Measurements from ENCODE around the gene PDE8A. TPM values are rescaled to one million over a fixed set of nuclear protein-coding genes. Genes with fewer than 3 reads are reported as not detected.
A peak's percentile ranks its signal among the peaks of the same experiment; 100 is the strongest.

PDE8A gene
- total RNA-seq, 1 donor, result 26.2 TPM

GRCh38 chr15:84950570-84951111 is 31.0 kb upstream of the PDE8A start:
- no peak for DNase-seq (ENCODE audit: low read depth)
- TF ChIP-seq, protein P1, sequence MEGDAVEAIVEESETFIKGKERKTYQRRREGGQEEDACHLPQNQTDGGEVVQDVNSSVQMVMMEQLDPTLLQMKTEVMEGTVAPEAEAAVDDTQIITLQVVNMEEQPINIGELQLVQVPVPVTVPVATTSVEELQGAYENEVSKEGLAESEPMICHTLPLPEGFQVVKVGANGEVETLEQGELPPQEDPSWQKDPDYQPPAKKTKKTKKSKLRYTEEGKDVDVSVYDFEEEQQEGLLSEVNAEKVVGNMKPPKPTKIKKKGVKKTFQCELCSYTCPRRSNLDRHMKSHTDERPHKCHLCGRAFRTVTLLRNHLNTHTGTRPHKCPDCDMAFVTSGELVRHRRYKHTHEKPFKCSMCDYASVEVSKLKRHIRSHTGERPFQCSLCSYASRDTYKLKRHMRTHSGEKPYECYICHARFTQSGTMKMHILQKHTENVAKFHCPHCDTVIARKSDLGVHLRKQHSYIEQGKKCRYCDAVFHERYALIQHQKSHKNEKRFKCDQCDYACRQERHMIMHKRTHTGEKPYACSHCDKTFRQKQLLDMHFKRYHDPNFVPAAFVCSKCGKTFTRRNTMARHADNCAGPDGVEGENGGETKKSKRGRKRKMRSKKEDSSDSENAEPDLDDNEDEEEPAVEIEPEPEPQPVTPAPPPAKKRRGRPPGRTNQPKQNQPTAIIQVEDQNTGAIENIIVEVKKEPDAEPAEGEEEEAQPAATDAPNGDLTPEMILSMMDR (IDR thresholded peaks at IDR 0.05; ENCODE audit: insufficient read depth, low read length), result no peak
- H3K4me3 ChIP-seq (ENCODE audit: low read depth, low read length), result no peak overlapping the region

DNA sequence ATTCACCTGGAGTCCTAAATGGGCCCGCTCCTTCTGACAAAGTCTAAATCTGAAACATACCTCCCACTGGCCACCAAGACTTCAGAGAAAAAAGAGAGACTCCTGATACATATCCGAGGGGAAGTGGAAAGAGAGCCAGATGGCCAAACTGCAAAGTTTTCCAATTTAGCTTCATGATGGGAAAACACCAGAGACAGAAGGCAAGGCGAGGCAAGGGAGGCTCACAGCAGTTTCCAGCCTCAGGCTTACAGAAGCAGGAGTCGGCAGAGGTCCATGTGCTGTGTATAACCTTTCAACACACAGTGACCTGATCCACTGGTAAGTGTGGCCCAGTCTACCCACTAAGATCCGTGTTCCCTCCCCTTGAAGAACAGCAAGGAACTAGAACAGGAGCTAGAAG is 29.9 kb upstream of the PDE8A start:
- no peak overlapping the region for H3K4me3 ChIP-seq (ENCODE audit: low read depth, low read length)
- TF ChIP-seq, protein P1 (IDR thresholded peaks at IDR 0.05; ENCODE audit: insufficient read depth, low read length), result no peak
- no peak for DNase-seq (ENCODE audit: low read depth)

GRCh38 chr15:84953136-84953535 is 28.5 kb upstream of the PDE8A start:
- DNase-seq (ENCODE audit: low read depth), result no peak
- TF ChIP-seq, protein P1 (IDR thresholded peaks at IDR 0.05; ENCODE audit: insufficient read depth, low read length), result no peak
- no peak overlapping the region for H3K4me3 ChIP-seq (ENCODE audit: low read depth, low read length)

- DNase-seq (ENCODE audit: low read depth), result no peak
- TF ChIP-seq, protein P1 (IDR thresholded peaks at IDR 0.05; ENCODE audit: insufficient read depth, low read length), result no peak
- H3K4me3 ChIP-seq (ENCODE audit: low read depth, low read length), result no peak overlapping the region
These were observed 27.9 kb upstream of the PDE8A start for GRCh38 chr15:84953726-84954125.

- H3K4me3 ChIP-seq (ENCODE audit: low read depth, low read length), result peak overlapping the region; percentile 38
- TF ChIP-seq, protein P1 (IDR thresholded peaks at IDR 0.05; ENCODE audit: insufficient read depth, low read length), result peak; percentile 96
- peak; percentile 80 for DNase-seq (ENCODE audit: low read depth)
These were observed 26.4 kb upstream of the PDE8A start for GRCh38 chr15:84955089-84955848.

- TF ChIP-seq, protein P1 (IDR thresholded peaks at IDR 0.05; ENCODE audit: insufficient read depth, low read length), result no peak
- no peak for DNase-seq (ENCODE audit: low read depth)
- H3K4me3 ChIP-seq (ENCODE audit: low read depth, low read length), result no peak overlapping the region
These were observed 25.5 kb upstream of the PDE8A start for GRCh38 chr15:84956199-84956598.
